GM19238 (cell line): Measurements from ENCODE around the gene OS9.

Experiments
- DNase-seq: peaks from one replicate; pipeline ENCODE4 v3.0.0; 2011; ENCODE audit warnings: low spot score; ENCODE audit not compliant: insufficient read length

The OS9 gene

DNA sequence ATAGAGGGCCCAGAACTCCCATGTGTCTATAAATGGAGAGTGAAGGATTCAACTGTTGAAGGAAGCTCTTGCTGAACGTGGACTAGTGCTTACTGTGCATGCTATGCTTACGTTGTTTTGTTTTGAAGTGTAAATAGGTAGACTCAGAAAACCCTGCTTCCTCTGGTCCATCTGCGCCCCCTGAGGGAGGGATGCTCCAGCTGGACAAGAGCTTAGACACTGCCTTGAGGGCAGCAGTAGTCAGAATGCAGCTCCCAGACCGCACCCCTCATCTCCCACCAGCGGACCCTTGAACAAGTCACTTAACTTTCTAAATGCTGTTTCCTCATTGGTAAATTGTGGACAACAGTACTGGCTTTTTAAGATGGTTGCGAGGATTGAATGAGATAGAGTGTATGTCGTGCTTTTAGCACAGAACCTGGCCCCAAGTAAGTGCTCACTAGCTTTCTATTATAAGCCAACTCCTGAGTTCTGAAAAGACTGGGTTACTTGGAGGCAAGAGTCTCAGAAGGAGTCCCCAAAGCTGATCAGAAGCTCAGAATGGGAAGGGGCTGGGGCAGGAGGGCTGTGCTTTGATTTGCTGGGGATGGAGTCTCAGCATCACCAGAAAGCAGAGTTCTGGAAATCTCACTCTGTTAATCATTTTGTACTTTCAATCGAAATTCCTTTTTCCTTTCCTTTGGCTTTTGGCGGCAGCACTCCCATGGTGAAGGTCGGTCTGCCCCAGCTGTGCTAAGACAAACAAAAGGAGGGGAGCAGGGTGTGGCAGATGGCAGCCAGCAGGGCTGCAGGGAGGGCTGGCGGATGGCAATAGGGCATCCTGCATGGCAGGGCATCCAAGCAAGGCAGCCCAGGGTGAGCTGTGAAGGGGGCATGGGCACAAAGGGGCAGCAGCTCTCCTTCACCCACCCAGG, 29.0 kb downstream of the OS9 start:
- DNase-seq, result no peak

GRCh38 chr12:57723630-57723962, 29.7 kb downstream of the OS9 start:
- DNase-seq, result no peak

DNA sequence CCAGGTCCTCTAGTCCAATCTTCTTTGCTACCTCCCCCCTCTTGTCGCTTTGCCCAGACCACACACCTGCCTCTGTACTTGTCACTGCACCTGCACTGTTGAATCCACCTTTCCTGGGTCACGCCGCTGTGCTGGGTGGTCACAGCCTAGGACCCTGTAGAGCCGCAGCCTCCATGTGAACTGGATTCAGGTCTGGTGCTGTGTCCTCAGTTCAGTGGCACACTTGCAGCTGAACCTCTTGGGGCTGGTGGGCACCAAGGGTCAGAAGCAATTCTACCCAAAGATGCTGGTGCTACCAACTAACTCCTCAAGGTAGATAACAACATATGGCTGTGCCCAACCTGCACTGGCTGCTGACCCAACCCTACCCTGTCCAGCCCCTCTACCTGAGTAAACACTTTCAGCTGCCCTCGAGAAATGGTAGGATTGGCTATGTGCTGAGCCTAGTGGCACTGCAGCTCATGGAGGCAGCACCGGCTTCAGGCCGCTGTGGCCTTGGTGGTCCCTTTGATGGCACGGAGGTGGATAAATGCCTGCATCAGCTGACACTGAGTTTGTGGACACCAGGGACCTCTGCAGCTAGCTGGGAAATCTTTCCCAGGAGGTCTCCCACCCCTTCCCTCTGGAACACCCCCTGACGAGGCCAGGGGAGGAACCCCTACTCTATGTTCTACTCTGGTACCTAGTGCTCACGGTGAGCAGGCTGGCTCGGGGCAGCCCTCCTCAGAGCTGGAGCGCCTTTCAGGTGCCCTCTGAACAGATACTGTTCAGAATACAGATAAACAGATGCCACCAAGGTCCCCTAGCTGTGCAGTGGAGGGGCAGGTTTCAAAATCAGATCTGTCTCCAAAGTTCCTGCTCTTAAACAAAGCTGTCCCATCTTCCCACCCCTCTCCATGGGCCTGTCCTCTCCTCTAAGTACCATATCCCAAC, 30.3 kb downstream of the OS9 start:
- DNase-seq, result no peak

DNA sequence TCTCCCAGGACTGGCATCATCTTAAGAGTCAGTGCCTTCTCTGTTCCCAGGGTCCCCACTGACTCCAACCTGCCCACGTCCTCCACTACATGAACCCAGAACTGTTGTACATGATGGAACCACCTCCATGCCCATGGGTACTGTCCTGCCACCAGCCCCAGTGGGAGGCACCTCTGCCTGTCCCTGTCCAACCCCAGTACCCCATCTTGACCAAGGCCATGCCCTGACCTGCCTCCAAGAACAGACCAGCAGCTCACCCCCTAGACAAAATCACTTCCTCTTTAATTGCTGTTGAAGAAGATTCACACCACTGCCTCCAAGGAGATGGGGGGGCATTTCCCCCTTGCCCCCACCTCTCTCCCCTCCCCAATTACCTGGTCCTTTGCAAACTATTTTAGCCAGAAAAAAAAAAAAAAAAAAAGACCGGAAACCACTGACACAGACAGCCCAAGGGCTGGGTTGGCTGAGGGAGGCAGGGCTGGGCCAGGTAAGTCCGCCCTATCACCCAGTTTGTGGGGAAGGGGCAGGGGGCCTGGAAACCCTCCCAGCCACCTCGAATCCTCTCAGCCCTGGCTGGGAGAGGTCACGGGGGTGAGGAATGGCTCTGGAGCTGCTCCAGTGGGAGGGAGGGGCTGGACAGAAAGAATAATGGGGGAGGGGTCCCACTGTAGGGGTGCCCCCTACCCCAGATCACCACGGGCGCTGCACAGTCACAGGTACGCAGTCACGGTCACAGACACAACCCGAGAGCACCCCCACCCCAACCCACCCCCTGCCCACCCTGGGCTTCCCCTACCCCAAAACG, 31.2 kb downstream of the OS9 start:
- DNase-seq, result no peak

DNA sequence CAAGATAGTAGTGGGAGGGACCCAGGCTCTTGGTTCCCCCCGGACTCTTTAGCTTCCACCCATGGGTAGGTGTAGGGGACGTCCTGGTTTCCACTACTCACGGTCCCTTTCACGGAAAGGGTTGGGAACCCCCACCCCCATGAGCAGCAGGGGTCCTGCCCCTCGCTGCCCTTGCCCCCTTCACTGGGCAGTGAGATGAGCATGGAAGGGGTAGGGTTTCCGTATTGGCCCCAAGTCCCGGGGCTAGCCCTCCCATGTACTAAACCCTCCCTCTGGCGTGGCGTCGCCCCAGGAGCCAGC, 31.9 kb downstream of the OS9 start:
- no peak for DNase-seq

- DNase-seq, result no peak
These were observed 32.4 kb downstream of the OS9 start for GRCh38 chr12:57726151-57726883.

GRCh38 chr12:57726884-57727757, 33.2 kb downstream of the OS9 start:
- DNase-seq, result no peak

GRCh38 chr12:57727758-57728395, 33.9 kb downstream of the OS9 start:
- no peak for DNase-seq

GRCh38 chr12:57729321-57729844, 35.5 kb downstream of the OS9 start:
- DNase-seq, result no peak

- DNase-seq, result no peak
These were observed 36.6 kb downstream of the OS9 start for GRCh38 chr12:57730336-57731067.

DNA sequence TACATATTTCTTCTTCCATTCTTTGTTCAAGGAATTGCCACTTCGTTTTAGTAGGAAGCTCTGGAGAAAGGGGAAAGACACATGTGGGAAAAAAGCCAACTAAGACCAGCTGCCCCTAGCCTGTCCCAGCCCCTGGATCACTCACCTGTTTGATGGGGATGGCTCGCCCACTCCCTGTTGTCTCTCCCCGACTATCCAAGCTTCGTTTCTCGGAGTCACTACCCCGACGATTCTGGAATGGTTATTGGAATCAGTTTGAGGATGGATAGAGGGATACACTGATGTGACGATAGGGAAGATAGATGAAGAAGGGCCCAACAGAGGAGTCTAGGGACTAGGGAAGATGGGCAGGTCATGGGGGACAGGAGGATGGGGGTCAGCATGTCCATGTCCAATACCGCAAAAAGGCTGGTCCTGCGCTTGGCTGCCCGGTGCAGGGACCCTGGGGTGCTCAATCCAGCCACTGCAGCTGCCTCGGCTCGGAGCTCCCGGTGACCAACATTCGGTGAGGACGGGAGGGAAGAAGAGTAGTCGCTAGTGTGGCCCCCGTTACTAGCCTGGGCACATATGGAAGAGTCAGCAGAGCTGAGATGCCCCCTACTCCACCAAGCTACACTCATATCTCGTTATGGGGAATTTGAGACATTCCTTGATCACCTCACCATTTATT, 37.6 kb downstream of the OS9 start:
- no peak for DNase-seq

DNA sequence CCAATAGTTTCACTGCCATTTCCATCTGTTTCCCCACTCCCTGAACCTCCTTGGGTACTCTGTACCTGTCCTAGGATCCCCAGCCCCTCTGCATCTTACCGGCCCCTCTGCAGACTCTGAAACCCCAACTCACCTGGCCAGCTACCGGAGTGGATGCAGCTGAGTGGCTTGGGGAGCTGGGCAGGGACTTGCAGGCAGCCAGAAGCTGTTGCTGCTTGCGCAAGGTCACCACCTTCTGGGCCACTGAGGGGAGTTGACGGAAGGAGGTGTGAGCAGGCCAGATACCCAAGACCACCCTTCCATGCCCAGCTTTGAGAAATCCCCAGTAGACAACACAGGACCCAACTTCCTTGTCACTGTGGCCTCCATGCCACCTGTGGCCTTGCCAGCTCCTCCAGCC, 38.3 kb downstream of the OS9 start:
- DNase-seq, result no peak

DNA sequence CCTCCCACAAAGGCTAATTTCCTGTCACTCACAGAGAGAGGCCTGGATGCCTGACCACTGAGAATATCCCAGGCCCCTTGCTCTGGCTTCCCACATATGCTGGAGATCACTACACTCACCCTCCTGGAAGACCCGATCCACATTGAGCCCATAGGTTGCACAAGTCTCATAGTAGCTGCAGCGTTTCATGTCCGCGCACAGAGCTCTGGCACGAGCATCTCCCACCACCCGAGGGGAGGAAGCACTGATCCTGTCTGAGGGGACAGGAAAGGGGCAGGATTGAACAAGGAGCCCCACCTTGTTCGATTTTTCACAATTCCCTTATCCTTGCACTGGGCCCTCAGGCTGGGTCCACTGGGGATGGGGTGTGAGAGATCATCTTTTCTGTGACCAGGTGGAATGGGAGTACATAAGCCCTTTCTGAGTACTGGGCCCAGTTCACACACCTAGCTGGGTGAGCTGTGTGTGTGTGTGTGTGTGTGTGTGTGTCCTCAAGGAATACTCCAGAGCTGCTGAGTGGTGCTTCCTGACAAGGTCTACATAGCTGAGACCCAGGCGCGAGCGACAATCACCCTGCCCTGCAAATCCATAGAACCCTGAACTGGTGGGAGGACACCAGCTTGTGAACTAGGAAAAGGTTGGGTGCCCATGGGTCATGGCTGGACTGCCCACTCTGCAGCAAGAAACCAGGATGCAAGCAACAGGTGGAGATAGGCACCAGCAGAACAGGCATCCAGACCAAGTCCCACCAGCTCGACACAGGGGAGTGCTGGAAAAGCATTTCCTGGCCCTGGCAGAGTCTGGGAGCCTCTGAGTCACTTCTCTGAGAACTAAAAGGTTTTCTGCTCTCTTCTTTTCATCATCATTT, 39.0 kb downstream of the OS9 start:
- DNase-seq, result no peak

DNA sequence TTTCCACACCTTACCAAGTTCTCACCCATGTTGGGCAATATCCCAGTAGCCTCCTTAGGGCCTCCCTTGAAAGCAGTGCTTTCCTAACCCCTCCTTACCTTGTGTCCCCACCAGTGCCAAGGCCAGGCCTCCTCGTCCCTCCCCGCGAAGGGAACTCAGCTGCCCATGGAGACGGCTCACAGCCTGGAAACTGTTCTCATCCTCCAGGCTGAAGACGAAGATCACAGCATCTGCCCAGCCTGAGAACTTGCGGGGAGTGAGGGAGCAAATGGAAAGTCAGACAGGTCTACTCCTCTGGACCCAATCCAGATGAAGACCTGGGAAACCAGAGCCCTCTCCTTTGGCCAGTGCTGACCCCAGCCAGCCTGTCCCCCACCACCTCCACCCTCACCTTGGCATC, 40.0 kb downstream of the OS9 start:
- DNase-seq, result no peak

DNA sequence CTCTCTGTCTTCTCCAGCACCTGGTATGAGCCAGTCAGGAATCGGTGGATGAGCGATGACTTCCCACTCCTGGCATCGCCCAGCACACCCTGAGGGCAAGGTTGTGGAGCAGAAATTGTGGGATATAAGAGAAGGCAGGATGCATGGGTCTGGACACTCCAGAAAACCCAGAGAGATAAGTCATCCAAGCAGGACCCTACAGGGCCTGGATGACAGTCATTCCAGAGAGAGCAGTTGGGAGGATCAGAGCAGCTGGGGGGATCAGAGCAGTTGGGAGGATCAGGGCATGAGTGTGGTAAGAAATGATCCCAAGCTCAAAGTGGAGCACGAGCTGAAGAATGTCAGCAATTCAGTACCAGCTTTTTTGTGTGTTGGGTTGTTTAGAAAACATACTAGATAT, 40.7 kb downstream of the OS9 start:
- DNase-seq, result no peak

DNA sequence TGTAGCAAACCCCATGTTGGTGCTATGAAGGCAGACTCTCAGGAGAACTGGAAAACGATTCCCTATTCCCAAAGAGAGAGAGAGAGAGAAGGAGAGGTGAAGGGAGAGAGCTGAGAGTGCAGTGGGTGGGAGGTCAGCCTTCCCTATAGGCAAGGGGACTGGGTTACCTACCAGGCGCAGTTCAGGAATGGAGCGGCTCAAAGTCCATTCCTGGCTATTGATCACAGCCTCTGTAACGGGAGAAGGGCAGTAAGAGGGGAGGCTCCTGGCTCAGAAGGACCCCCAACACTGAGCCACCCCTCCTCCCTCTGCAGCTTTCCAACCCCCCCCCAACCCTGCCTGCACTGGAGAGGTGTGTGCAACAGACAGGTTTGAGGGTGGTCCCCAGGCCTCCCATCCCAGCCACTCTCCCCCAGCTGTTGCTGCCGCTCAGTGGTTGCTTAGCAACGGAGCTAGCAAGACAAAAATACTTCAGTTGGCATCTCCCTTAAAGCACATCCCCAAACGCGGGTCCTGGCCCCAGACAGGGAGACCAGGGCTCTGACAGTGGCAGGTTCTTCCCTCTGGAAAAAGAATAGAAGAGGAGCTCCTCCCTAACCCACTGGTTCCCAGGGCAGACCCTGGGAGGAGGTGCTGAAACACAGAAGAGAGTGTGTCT, 41.4 kb downstream of the OS9 start:
- no peak for DNase-seq
